Naive thymus-derived CD4-positive, alpha-beta T cell (primary cell): Measurements from ENCODE around the gene KLC4. TPM values are rescaled to one million over a fixed set of nuclear protein-coding genes. Genes with fewer than 3 reads are reported as not detected.
A peak's percentile ranks its signal among the peaks of the same experiment; 100 is the strongest.
"Not testable (repeated sequence)": the region's sequence is repeated elsewhere in the genome, so short reads cannot be mapped to it uniquely, and the experiment has no call there.

Experiments used
- ATAC-seq: fragments of 150-1000 bp; cut with Tn5 transposase; 2 replicates; pipeline ENCODE4 v1.10.0; 2021; ENCODE audit warnings: mild to moderate bottlenecking, moderate library complexity
- CTCF ChIA-PET: fragments of 350-600 bp; sonication (Branson Sonifier 250); formaldehyde crosslinking; loops from one replicate; lab custom pipeline; 2021; ENCODE audit warnings: antibody characterized with exemption; lab: Charles Lee
- POLR2A ChIA-PET: fragments of 350-600 bp; sonication (Branson Sonifier 250); formaldehyde crosslinking; loops from one replicate; lab custom pipeline; 2021; ENCODE audit warnings: antibody characterized with exemption, inconsistent platforms; lab: Charles Lee
- DNase-seq, 9 donors: peaks; one replicate each; pipeline versions ENCODE4 v3.0.0 to v3.0.0-alpha.2; 2020 to 2022; ENCODE audit warnings: mixed read lengths in 1 of 9
- H3K27ac ChIP-seq: one replicate; pipeline ENCODE4 v1.7.0; 2013; ENCODE audit warnings: mild to moderate bottlenecking, low read depth, low read length, moderate library complexity
- H3K27me3 ChIP-seq, 2 donors: one replicate each; pipeline ENCODE4 v1.7.0; 2013; ENCODE audit warnings: low read length in 2 of 2, mild to moderate bottlenecking in 2 of 2, moderate library complexity in 2 of 2; ENCODE audit not compliant: control insufficient read depth in 2 of 2, insufficient read depth in 2 of 2
- H3K36me3 ChIP-seq, 3 experiments: 1 replicate in 2 of 3; 2 replicates in 1 of 3; pipeline ENCODE4 v1.7.0; 2013; ENCODE audit warnings: low read length in 3 of 3, mild to moderate bottlenecking in 3 of 3, moderate library complexity in 1 of 3; ENCODE audit not compliant: insufficient read depth in 3 of 3, control insufficient read depth in 2 of 3
- H3K4me1 ChIP-seq, 2 donors: one replicate each; pipeline ENCODE4 v1.7.0; 2013; ENCODE audit warnings: low read length in 2 of 2, mild to moderate bottlenecking in 2 of 2, moderate library complexity in 1 of 2; ENCODE audit not compliant: control insufficient read depth in 2 of 2, insufficient read depth in 2 of 2
- H3K4me3 ChIP-seq: 2 replicates; pipeline ENCODE4 v1.7.0; 2013; ENCODE audit warnings: mild to moderate bottlenecking, low read length
- H3K9me3 ChIP-seq, 3 experiments: 1 replicate in 2 of 3; 2 replicates in 1 of 3; pipeline ENCODE4 v1.7.0; 2013; ENCODE audit warnings: low read length in 3 of 3; ENCODE audit not compliant: control insufficient read depth in 2 of 3
- H3K27ac Mint-ChIP-seq, 9 donors: one replicate each; pipeline ENCODE4 v1.8.0; 2020 to 2022; ENCODE audit warnings: mixed read lengths in 9 of 9, mild to moderate bottlenecking in 8 of 9, moderate library complexity in 5 of 9, inconsistent platforms in 2 of 9
- H3K27me3 Mint-ChIP-seq, 5 donors: one replicate each; pipeline ENCODE4 v1.8.0; 2021 to 2022; ENCODE audit warnings: mixed read lengths in 5 of 5, mild to moderate bottlenecking in 1 of 5
- H3K36me3 Mint-ChIP-seq, 5 donors: one replicate each; pipeline ENCODE4 v1.8.0; 2020 to 2022; ENCODE audit warnings: mixed read lengths in 5 of 5, mild to moderate bottlenecking in 3 of 5, inconsistent platforms in 1 of 5
- H3K4me1 Mint-ChIP-seq, 7 donors: one replicate each; pipeline ENCODE4 v1.8.0; 2020 to 2022; ENCODE audit warnings: mixed read lengths in 7 of 7, mild to moderate bottlenecking in 3 of 7, inconsistent platforms in 1 of 7
- H3K4me3 Mint-ChIP-seq, 10 donors: one replicate each; pipeline ENCODE4 v1.8.0; 2020 to 2022; ENCODE audit warnings: mild to moderate bottlenecking in 10 of 10, mixed read lengths in 10 of 10, moderate library complexity in 6 of 10, inconsistent platforms in 2 of 10
- H3K9me3 Mint-ChIP-seq, 11 donors: one replicate each; pipeline ENCODE4 v1.8.0; 2020 to 2022; ENCODE audit warnings: mixed read lengths in 11 of 11, mild to moderate bottlenecking in 4 of 11, inconsistent platforms in 1 of 11, moderate library complexity in 1 of 11
- intact Hi-C, 2 donors: fragments of 100-400 bp; cut with micrococcal nuclease; formaldehyde crosslinking; loops; one replicate each; pipeline ENCODE4 v1.15.1; 2023
- polyA plus RNA-seq, 2 donors: library from polyadenylated mRNA; unstranded; fragments of 300-500 nt; fragmentation: Illumina TruSeq; gene quantifications; one replicate each; pipeline ENCODE4 v1.2.3, GENCODE V29; 2021
- total RNA-seq, 6 experiments: library from RNA in 5 of 6; stranded (reverse) in 5 of 6; gene quantifications; 1 replicate in 5 of 6; 2 replicates in 1 of 6; pipeline ENCODE4 v1.2.3 and lab custom pipeline; 2021 to 2026

The KLC4 gene
- total and polyA plus RNA-seq, 7 experiments from 2014 or later: 11.6 to 56.9 (median 41.1) TPM

- intact Hi-C loops: no loop called here
- H3K27me3 ChIP-seq: no peaks in the 10 kb centered on the region
- H3K4me3 ChIP-seq: no peak overlapping the region
- ChIA-PET POLR2A (interaction anchor here (0.7 kb wide), 2 partner anchors 18 to 21 kb away, joined by 3 read pairs; partner anchors contain the start of genes KLC4, MRPL2 and RRP36), CTCF (no interaction called here)
- H3K9me3 ChIP-seq: no peaks in the 10 kb centered on the region
- DNase-seq: no peak
- H3K9me3 Mint-ChIP-seq: no peaks in the 10 kb centered on the region
- peak overlapping the region in 4 of 9 donors; percentile 21 to 80 (median 42) for H3K27ac Mint-ChIP-seq
- peaks cover 0 to 32% (median 4%) of the 10 kb centered on the region in 5 donors for H3K36me3 Mint-ChIP-seq
- no peak for ATAC-seq
- H3K4me1 Mint-ChIP-seq: no peaks in the 10 kb centered on the region
- no peaks in the 10 kb centered on the region for H3K27me3 Mint-ChIP-seq
- no peak overlapping the region for H3K27ac ChIP-seq
- peaks cover 0 to 74% (median 0%) of the 10 kb centered on the region in 3 experiments for H3K36me3 ChIP-seq
- no peaks in the 10 kb centered on the region for H3K4me1 ChIP-seq
- no peak overlapping the region for H3K4me3 Mint-ChIP-seq
Observed at GRCh38 chr6:43038727-43039126, 20.7 kb upstream of the KLC4 start.

- DNase-seq: no peak
- intact Hi-C loops: no loop called here
- POLR2A ChIA-PET: no interaction called here
Observed at GRCh38 chr6:43040542-43041257, 18.7 kb upstream of the KLC4 start.

GRCh38 chr6:43041475-43041874, 18.0 kb upstream of the KLC4 start:
- H3K4me3 ChIP-seq, H3K4me3 Mint-ChIP-seq, intact Hi-C loops, H3K27me3 Mint-ChIP-seq, H3K4me1 Mint-ChIP-seq, ATAC-seq, H3K9me3 Mint-ChIP-seq, DNase-seq, H3K4me1 ChIP-seq, H3K27ac ChIP-seq, H3K27me3 ChIP-seq, H3K9me3 ChIP-seq: not testable (repeated sequence)
- CTCF ChIA-PET: interaction anchor here (0.7 kb wide), 1 partner anchor 339 kb away, joined by 3 read pairs; no protein-coding TSS in a partner anchor
- POLR2A ChIA-PET: interaction anchor here (0.8 kb wide), 1 partner anchor 12 kb away, joined by 3 read pairs; no protein-coding TSS in a partner anchor
- peaks cover 0 to 77% (median 0%) of the 10 kb centered on the region in 3 experiments for H3K36me3 ChIP-seq
- Mint-ChIP-seq H3K27ac (peak overlapping the region in 2 of 9 donors; percentile 25 to 40), H3K36me3 (peaks cover 0 to 40% (median 4%) of the 10 kb centered on the region in 5 donors)

More at GRCh38 chr6:43040542-43041257, 18.7 kb upstream of the KLC4 start:
- Histone ChIP-seq H3K4me1 (no peaks in the 10 kb centered on the region), H3K9me3 (no peaks in the 10 kb centered on the region), H3K27ac (no peak overlapping the region), H3K27me3 (no peaks in the 10 kb centered on the region), H3K4me3 (no peak overlapping the region), H3K36me3 (peaks cover 0 to 74% (median 0%) of the 10 kb centered on the region in 3 experiments)
- no peak overlapping the region for H3K4me3 Mint-ChIP-seq
- H3K4me1 Mint-ChIP-seq: no peaks in the 10 kb centered on the region
- CTCF ChIA-PET: no interaction called here
- ATAC-seq: no peak
- H3K36me3 Mint-ChIP-seq: peaks cover 0 to 33% (median 4%) of the 10 kb centered on the region in 5 donors
- no peak overlapping the region for H3K27ac Mint-ChIP-seq
- no peaks in the 10 kb centered on the region for H3K9me3 Mint-ChIP-seq
- no peaks in the 10 kb centered on the region for H3K27me3 Mint-ChIP-seq

GRCh38 chr6:43043310-43043709, 16.1 kb upstream of the KLC4 start:
- Histone ChIP-seq H3K36me3 (peaks cover 0 to 72% (median 0%) of the 10 kb centered on the region in 3 experiments), H3K4me3 (no peak overlapping the region), H3K4me1 (no peaks in the 10 kb centered on the region), H3K27me3 (no peaks in the 10 kb centered on the region), H3K27ac (no peak overlapping the region), H3K9me3 (no peaks in the 10 kb centered on the region)
- Mint-ChIP-seq H3K4me1 (no peaks in the 10 kb centered on the region), H3K4me3 (no peak overlapping the region), H3K9me3 (no peaks in the 10 kb centered on the region), H3K36me3 (peaks cover 0 to 34% (median 4%) of the 10 kb centered on the region in 5 donors), H3K27me3 (no peaks in the 10 kb centered on the region), H3K27ac (no peak overlapping the region)
- ChIA-PET CTCF (no interaction called here), POLR2A (interaction anchor here (0.6 kb wide), 2 partner anchors 22 to 497 kb away, joined by 3 read pairs; partner anchors contain the start of gene RRP36)
- DNase-seq (no peak), ATAC-seq (no peak)
- intact Hi-C loops: no loop called here

- Histone ChIP-seq H3K4me1 (no peaks in the 10 kb centered on the region), H3K9me3 (no peaks in the 10 kb centered on the region), H3K27ac (no peak overlapping the region), H3K36me3 (peaks cover 0 to 73% (median 4%) of the 10 kb centered on the region in 3 experiments), H3K4me3 (no peak overlapping the region), H3K27me3 (no peaks in the 10 kb centered on the region)
- CTCF ChIA-PET: no interaction called here
- no peak for DNase-seq
- Mint-ChIP-seq H3K4me1 (peaks cover under 1 to 7% (median 3%) of the 10 kb centered on the region in 7 donors), H3K27ac (peak overlapping the region in 2 of 9 donors; percentile 52 to 62), H3K9me3 (no peaks in the 10 kb centered on the region), H3K27me3 (no peaks in the 10 kb centered on the region), H3K36me3 (peaks cover 0 to 37% (median 7%) of the 10 kb centered on the region in 5 donors), H3K4me3 (no peak overlapping the region)
- POLR2A ChIA-PET: interaction anchor here (1.1 kb wide), 1 partner anchor 8 kb away, joined by 6 read pairs; the partner anchor contains the start of gene CUL7
- intact Hi-C loops: no loop called here
- no peak for ATAC-seq
Observed at GRCh38 chr6:43045371-43045930, 14.0 kb upstream of the KLC4 start.

- Mint-ChIP-seq H3K9me3 (no peaks in the 10 kb centered on the region), H3K4me1 (peaks cover 20 to 30% (median 24%) of the 10 kb centered on the region in 7 donors), H3K27ac (no peak overlapping the region), H3K36me3 (peaks cover 0 to 30% (median 7%) of the 10 kb centered on the region in 5 donors), H3K27me3 (no peaks in the 10 kb centered on the region), H3K4me3 (no peak overlapping the region)
- ATAC-seq (no peak), DNase-seq (no peak)
- H3K27me3 ChIP-seq: no peaks in the 10 kb centered on the region
- H3K4me1 ChIP-seq: peaks cover 6% of the 10 kb centered on the region in 2 donors
- peaks cover 0 to 59% (median 4%) of the 10 kb centered on the region in 3 experiments for H3K36me3 ChIP-seq
- no peaks in the 10 kb centered on the region for H3K9me3 ChIP-seq
- ChIA-PET POLR2A (interaction anchor here (0.6 kb wide), 1 partner anchor 15 kb away, joined by 4 read pairs; no protein-coding TSS in a partner anchor), CTCF (interaction anchor here (0.7 kb wide), 1 partner anchor 25 kb away, joined by 5 read pairs; no protein-coding TSS in a partner anchor)
- no peak overlapping the region for H3K27ac ChIP-seq
- intact Hi-C loops: no loop called here
- H3K4me3 ChIP-seq: no peak overlapping the region
Observed at GRCh38 chr6:43047998-43048397, 11.4 kb upstream of the KLC4 start.
